ENCODE measurements around the gene AFDN. TPM values are rescaled to one million over a fixed set of nuclear protein-coding genes. Genes with fewer than 3 reads are reported as not detected.

The AFDN gene
- total RNA-seq, 2 experiments from 2014 or later, result 38.7 to 94.6 TPM

- CTCF ChIA-PET, result no interaction called here
- peaks cover 3% of the 10 kb centered on the region for H3K36me3 Mint-ChIP-seq
- H3K9me3 Mint-ChIP-seq (ENCODE audit: low read depth), result peaks cover 19% of the 10 kb centered on the region
- DNase-seq, result no peak
- no peak overlapping the region for H3K4me3 Mint-ChIP-seq
- H3K4me1 Mint-ChIP-seq, result no peaks in the 10 kb centered on the region
- no peak overlapping the region for H3K27ac Mint-ChIP-seq
- H3K27me3 Mint-ChIP-seq, result no peaks in the 10 kb centered on the region
- ATAC-seq, result no peak
These were observed 182.6 kb downstream of the AFDN start for GRCh38 chr6:168009331-168009730.

- CTCF ChIA-PET, result no interaction called here
- H3K36me3 Mint-ChIP-seq, result peaks cover 3% of the 10 kb centered on the region
- DNase-seq (no peak), ATAC-seq (no peak)
- H3K4me3 Mint-ChIP-seq, result no peak overlapping the region
- no peaks in the 10 kb centered on the region for H3K4me1 Mint-ChIP-seq
- H3K9me3 Mint-ChIP-seq (ENCODE audit: low read depth), result peaks cover 24% of the 10 kb centered on the region
- no peaks in the 10 kb centered on the region for H3K27me3 Mint-ChIP-seq
- H3K27ac Mint-ChIP-seq, result no peak overlapping the region
These were observed 184.6 kb downstream of the AFDN start for GRCh38 chr6:168011291-168011690.

DNA sequence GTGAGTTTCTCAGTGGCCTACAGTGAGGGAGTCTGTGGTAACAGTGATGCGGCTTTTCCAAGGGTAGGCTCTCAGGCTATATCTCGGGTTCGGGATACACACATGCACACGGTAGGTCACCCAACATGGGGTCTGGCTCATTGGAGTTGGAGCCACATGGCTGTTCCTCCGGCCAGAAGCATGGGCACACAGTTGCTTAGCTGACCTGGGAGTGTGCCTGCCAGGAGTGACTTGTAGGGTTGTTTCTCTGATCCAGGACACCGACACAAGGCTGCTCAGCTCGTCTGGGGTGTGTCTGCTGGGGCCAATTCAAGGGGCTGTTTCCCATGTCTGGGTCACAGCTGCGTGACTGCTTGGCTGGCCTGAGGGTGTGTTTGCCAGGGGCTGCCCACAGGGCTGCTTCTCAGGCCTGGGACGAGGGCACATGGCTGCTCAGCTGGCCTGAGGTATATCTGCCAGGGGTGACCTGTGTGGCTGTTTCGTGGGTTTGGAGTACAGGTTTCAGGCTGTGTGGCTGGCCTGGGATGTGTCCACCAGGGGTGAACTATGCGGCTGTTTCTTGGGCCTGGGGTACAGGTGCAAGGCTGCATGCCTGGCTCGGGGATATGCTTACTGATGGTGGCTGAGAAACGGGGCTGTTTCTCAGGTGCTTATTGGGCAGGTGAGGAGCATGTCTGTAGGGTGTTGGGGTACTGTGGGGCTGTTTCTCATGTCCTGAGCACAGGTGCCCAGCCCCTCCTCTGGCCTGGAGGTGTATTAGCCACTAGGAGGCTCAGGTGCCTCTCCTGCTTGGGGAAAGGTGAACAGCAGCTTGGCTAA is 185.9 kb downstream of the AFDN start:
- H3K27ac Mint-ChIP-seq, result no peak overlapping the region
- DNase-seq, result peak; percentile 11
- no peaks in the 10 kb centered on the region for H3K4me1 Mint-ChIP-seq
- no peak for ATAC-seq
- H3K4me3 Mint-ChIP-seq, result no peak overlapping the region
- H3K36me3 Mint-ChIP-seq, result peaks cover 3% of the 10 kb centered on the region
- peaks cover 24% of the 10 kb centered on the region for H3K9me3 Mint-ChIP-seq (ENCODE audit: low read depth)
- CTCF ChIA-PET, result no interaction called here
- no peaks in the 10 kb centered on the region for H3K27me3 Mint-ChIP-seq

DNA sequence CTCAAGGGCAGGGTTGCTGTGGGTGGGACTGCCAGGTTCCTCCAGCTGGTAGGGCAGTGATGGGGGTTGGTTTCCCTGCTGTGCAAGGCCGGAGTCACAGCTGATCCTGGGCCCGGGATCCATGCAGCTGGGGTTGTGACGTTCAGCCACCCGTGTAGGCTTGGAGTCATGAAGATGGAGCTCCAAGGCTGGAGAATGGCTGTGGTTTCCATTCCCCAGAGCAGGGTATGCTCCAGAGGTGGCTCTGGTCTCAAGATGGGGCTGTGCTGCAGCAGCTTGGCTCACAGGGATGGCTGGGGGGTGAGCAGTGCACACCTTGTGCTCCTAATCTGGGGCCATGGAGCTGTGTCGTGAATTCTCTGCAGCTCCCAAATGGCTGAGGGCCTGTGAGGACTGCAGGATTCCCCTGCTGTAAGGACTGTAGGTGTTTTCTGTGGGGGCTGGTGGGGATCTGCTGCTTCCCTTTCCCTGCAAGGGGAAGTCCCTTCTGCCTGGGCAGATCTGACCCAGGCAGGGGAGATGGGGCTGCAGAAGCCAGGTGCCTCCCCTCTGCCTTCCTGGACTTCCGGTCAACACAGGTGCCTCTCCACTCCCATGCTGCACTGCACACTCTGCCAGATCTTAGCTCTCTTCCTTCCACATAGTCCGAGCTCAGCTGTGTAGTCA is 186.7 kb downstream of the AFDN start:
- CTCF ChIA-PET, result no interaction called here
- Mint-ChIP-seq H3K36me3 (peaks cover 3% of the 10 kb centered on the region), H3K9me3 (ENCODE audit: low read depth) (peaks cover 24% of the 10 kb centered on the region), H3K4me3 (no peak overlapping the region), H3K27me3 (no peaks in the 10 kb centered on the region), H3K4me1 (no peaks in the 10 kb centered on the region), H3K27ac (no peak overlapping the region)
- ATAC-seq (no peak), DNase-seq (peak; percentile 19)

GRCh38 chr6:168014428-168014827 is 187.7 kb downstream of the AFDN start:
- no peak for ATAC-seq
- CTCF ChIA-PET, result no interaction called here
- Mint-ChIP-seq H3K4me3 (no peak overlapping the region), H3K4me1 (no peaks in the 10 kb centered on the region), H3K27ac (no peak overlapping the region), H3K9me3 (ENCODE audit: low read depth) (peaks cover 24% of the 10 kb centered on the region), H3K36me3 (peaks cover 3% of the 10 kb centered on the region), H3K27me3 (no peaks in the 10 kb centered on the region)
- no peak for DNase-seq

GRCh38 chr6:168015009-168015408 is 188.3 kb downstream of the AFDN start:
- CTCF ChIA-PET, result no interaction called here
- Mint-ChIP-seq H3K36me3 (peaks cover 3% of the 10 kb centered on the region), H3K27me3 (no peaks in the 10 kb centered on the region), H3K4me3 (no peak overlapping the region), H3K27ac (no peak overlapping the region), H3K9me3 (ENCODE audit: low read depth) (peaks cover 24% of the 10 kb centered on the region), H3K4me1 (no peaks in the 10 kb centered on the region)
- no peak for DNase-seq
- no peak for ATAC-seq

- Mint-ChIP-seq H3K4me1 (no peaks in the 10 kb centered on the region), H3K4me3 (no peak overlapping the region), H3K36me3 (peaks cover 3% of the 10 kb centered on the region), H3K27me3 (no peaks in the 10 kb centered on the region), H3K9me3 (ENCODE audit: low read depth) (peaks cover 19% of the 10 kb centered on the region), H3K27ac (no peak overlapping the region)
- CTCF ChIA-PET, result no interaction called here
- no peak for DNase-seq
- ATAC-seq, result no peak
These were observed 188.9 kb downstream of the AFDN start for GRCh38 chr6:168015482-168016175.

DNA sequence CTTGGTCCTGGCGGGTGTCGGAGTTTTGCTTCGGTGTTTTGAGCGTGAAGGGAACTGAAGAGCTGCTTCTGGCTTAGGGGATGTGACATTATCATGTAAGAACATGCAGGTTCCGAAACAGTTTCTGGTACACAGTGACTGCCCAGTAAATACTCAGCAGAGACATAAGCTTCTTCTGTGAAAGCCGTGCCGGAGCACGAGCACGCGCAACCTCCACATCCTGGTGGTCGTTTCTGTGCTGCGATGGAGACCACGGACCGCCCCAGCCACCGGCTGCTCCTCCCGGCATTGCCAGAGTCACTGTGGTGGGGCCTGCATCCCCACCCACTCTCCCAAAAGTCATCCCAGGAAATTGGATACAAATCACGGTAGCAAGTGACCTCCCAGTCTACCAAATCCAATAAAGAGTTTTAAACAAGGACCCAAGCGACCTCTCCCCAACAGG is 189.5 kb downstream of the AFDN start:
- Mint-ChIP-seq H3K36me3 (peaks cover 1% of the 10 kb centered on the region), H3K4me1 (no peaks in the 10 kb centered on the region), H3K27me3 (no peaks in the 10 kb centered on the region), H3K4me3 (no peak overlapping the region), H3K27ac (no peak overlapping the region), H3K9me3 (ENCODE audit: low read depth) (peaks cover 14% of the 10 kb centered on the region)
- CTCF ChIA-PET, result no interaction called here
- ATAC-seq, result no peak
- no peak for DNase-seq

DNA sequence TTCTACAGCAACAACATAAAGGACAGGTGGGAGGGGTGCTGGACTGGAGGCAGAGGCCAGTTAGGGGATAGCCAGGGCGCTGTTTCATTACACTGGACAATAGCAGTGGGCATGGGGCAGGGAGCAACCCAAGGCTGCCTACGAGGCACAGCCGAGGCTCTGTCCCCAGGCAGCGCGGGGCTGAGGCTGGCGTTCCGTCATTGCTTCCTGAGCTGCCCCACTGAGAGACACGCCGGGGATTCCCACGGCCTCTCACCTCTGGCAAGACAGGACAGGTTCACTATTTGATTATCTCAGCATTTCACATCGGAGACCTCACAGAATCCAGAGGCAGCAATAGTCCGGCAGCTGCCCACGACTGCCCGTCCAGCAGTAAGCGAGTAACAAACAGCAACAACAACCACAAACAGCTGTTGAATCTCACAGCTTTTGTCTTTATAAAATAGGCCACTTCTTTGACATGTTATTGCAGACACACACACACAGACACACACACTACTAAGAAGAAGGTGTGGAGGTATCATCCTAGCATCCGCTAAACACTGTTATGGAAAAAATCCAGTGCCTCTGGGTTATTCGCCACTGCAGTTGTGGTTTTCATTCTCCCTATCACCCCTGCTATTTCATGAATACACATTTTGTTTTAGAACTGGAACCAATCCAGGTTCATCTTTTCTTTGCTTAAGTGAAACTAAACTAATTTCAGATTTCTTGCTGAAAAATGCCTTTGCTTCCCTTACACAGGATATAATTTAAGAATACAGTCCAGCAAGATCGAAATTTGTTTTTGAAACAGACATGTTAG is 190.2 kb downstream of the AFDN start:
- Mint-ChIP-seq H3K27ac (no peak overlapping the region), H3K4me3 (no peak overlapping the region), H3K4me1 (no peaks in the 10 kb centered on the region), H3K36me3 (no peaks in the 10 kb centered on the region), H3K27me3 (no peaks in the 10 kb centered on the region), H3K9me3 (ENCODE audit: low read depth) (peaks cover 7% of the 10 kb centered on the region)
- no peak for DNase-seq
- CTCF ChIA-PET, result no interaction called here
- no peak for ATAC-seq

- ATAC-seq (no peak), DNase-seq (no peak)
- Mint-ChIP-seq H3K4me1 (no peaks in the 10 kb centered on the region), H3K27me3 (no peaks in the 10 kb centered on the region), H3K27ac (no peak overlapping the region), H3K4me3 (no peak overlapping the region), H3K36me3 (no peaks in the 10 kb centered on the region), H3K9me3 (ENCODE audit: low read depth) (peaks cover 4% of the 10 kb centered on the region)
- CTCF ChIA-PET, result no interaction called here
These were observed 190.9 kb downstream of the AFDN start for GRCh38 chr6:168017629-168018028.

- ATAC-seq, result no peak
- Mint-ChIP-seq H3K36me3 (no peaks in the 10 kb centered on the region), H3K4me3 (no peak overlapping the region), H3K9me3 (ENCODE audit: low read depth) (peaks cover 4% of the 10 kb centered on the region), H3K4me1 (no peaks in the 10 kb centered on the region), H3K27ac (no peak overlapping the region), H3K27me3 (no peaks in the 10 kb centered on the region)
- no peak for DNase-seq
- CTCF ChIA-PET, result no interaction called here
These were observed 192.0 kb downstream of the AFDN start for GRCh38 chr6:168018664-168019063.

DNA sequence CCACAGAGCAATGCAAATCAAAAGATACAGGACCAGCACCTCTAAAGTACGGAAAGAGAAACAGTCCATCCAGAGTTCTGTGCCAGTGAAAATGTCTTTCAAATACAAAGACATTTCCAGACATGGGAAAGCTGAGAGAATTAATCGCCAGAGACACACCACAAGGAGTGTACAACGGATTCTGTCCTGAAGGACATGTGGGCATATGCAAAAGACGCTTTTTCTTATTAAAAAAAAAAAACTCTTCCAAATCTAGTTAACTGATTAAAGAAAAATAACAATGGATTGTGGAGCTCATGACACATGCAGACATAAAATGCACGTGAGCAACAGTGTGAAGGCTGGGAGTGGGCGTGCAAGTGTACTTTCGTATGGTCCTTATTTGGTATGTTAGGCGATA is 193.5 kb downstream of the AFDN start:
- DNase-seq (no peak), ATAC-seq (no peak)
- Mint-ChIP-seq H3K4me3 (no peak overlapping the region), H3K4me1 (no peaks in the 10 kb centered on the region), H3K9me3 (ENCODE audit: low read depth) (peaks cover 2% of the 10 kb centered on the region), H3K36me3 (no peaks in the 10 kb centered on the region), H3K27me3 (no peaks in the 10 kb centered on the region), H3K27ac (no peak overlapping the region)
- CTCF ChIA-PET, result no interaction called here

GRCh38 chr6:168021581-168021980 is 194.9 kb downstream of the AFDN start:
- H3K4me3 Mint-ChIP-seq, result no peak overlapping the region
- DNase-seq, result no peak
- CTCF ChIA-PET, result no interaction called here
- H3K27me3 Mint-ChIP-seq, result no peaks in the 10 kb centered on the region
- H3K9me3 Mint-ChIP-seq (ENCODE audit: low read depth), result no peaks in the 10 kb centered on the region
- no peaks in the 10 kb centered on the region for H3K36me3 Mint-ChIP-seq
- H3K4me1 Mint-ChIP-seq, result no peaks in the 10 kb centered on the region
- no peak overlapping the region for H3K27ac Mint-ChIP-seq
- no peak for ATAC-seq

Data from activated CD8-positive, alpha-beta memory T cell treated with anti-CD3 and anti-CD28 coated beads, Interleukin-2, amount 10 ng/mL, durations not matched to agents 7 days and 5 days (primary cell).